ENCODE measurements around the gene TGFB1.

The TGFB1 gene

GRCh38 chr19:41327576-41328156 lies 26.1 kb downstream of the TGFB1 start:
- TF ChIP-seq, protein P1, sequence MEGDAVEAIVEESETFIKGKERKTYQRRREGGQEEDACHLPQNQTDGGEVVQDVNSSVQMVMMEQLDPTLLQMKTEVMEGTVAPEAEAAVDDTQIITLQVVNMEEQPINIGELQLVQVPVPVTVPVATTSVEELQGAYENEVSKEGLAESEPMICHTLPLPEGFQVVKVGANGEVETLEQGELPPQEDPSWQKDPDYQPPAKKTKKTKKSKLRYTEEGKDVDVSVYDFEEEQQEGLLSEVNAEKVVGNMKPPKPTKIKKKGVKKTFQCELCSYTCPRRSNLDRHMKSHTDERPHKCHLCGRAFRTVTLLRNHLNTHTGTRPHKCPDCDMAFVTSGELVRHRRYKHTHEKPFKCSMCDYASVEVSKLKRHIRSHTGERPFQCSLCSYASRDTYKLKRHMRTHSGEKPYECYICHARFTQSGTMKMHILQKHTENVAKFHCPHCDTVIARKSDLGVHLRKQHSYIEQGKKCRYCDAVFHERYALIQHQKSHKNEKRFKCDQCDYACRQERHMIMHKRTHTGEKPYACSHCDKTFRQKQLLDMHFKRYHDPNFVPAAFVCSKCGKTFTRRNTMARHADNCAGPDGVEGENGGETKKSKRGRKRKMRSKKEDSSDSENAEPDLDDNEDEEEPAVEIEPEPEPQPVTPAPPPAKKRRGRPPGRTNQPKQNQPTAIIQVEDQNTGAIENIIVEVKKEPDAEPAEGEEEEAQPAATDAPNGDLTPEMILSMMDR (conservative IDR thresholded peaks at IDR 0.05) = no peak
- H3K27ac ChIP-seq = peak overlapping the region; percentile 86

GRCh38 chr19:41327076-41327575 lies 26.6 kb downstream of the TGFB1 start:
- TF ChIP-seq, protein P1 (conservative IDR thresholded peaks at IDR 0.05) = no peak
- peak overlapping the region; percentile 86 for H3K27ac ChIP-seq

DNA sequence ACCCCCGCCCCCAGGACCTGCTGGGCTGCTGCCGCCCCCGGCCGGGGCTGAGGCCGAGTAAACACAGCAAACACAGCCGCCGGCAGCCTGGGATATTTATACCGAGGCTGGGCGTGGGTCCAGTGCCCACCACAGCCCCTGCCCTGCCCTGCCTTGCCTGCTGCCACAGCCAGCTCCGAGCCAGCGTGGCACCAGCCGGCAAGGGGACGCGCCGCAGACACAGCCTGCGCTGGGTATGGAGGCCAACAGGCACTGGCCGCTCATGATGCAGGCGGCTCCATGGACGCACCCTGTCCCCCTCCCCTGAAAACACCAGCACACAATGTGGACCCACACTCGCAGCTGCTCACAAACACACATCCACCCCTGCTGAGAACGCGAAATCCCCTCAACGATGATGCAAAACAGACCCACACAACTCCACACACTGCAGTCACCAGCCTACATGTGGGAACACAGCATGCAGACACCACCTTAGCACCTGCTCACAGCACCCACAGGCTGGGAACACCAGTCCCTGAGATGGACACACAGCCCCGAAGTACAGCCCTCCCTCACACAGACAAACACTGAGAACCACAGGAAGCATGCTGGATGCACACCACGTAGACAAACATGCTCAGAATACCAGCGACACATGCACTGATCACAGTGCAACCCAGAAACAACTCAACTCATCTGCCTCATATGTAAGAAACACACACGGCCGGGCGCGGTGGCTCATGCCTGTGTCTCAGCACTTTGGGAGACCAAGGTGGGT lies 27.6 kb downstream of the TGFB1 start:
- TF ChIP-seq, protein P1 (conservative IDR thresholded peaks at IDR 0.05) = no peak
- H3K27ac ChIP-seq = peak overlapping the region; percentile 86

GRCh38 chr19:41325640-41325946 lies 28.1 kb downstream of the TGFB1 start:
- TF ChIP-seq, protein P1 (conservative IDR thresholded peaks at IDR 0.05) = no peak
- peak overlapping the region; percentile 86 for H3K27ac ChIP-seq

DNA sequence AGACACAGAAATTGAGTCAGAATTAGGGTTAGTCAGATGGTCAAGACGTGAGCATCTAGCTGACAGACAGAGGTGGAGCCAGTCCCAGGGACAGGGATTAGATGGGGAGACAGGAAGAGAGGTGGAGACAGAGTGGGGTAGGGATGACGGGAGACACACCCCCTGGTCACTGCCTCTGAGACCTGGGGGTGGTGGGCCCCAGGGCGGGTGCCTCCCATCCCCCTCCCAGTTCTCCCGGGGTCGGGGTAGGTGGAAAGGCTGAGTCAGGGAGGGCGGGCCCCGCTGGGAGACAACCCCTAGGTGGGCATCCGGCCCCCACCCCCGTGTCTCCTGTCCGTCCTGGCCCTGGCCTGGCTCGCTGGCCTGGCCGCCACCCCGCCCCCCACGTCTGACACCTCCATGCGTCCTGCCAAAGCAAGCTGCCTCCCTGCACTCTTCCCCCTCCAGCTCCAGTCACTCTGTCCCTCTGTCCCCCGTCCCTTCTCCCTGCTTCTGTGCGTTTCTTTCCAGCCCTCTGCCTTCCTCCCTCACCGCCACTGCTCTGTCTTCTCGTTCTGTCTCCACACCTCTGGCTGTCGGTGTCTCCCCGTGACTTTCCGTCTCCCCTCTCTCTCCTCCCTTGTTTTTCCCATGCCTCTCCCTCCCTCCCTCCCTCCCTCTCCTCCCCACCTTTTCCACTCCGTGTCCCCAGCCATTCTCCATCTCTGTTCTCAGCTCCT lies 28.6 kb downstream of the TGFB1 start:
- TF ChIP-seq, protein P1 (conservative IDR thresholded peaks at IDR 0.05) = no peak
- peak overlapping the region; percentile 86 for H3K27ac ChIP-seq

- H3K27ac ChIP-seq = peak overlapping the region; percentile 86
- TF ChIP-seq, protein P1 (conservative IDR thresholded peaks at IDR 0.05) = no peak
These were observed 29.5 kb downstream of the TGFB1 start for GRCh38 chr19:41324231-41324702.
